NCI-H1436 treated with DMSO at 0.1 percent for 48 hours (cell line): ENCODE results near the gene PCNX3.

Source experiments
- DNase-seq: peaks from one replicate; lab custom pipeline; 2025; lab: John Stamatoyannopoulos, UW

PCNX3 gene

GRCh38 chr11:65615229-65615949, at the start of gene PCNX3:
TSS of gene PCNX3 (plus strand) at chr11:65615776. CDS start at chr11:65616312, 536 bp downstream.
- DNase-seq: peak; percentile 99

GRCh38 chr11:65569164-65569972, 46.2 kb upstream of the PCNX3 start:
- no peak for DNase-seq

- DNase-seq: peak; percentile 67
Observed at GRCh38 chr11:65569973-65570918, 45.3 kb upstream of the PCNX3 start, which contains the start of gene ZNRD2. TSS of gene ZNRD2 (plus strand) at chr11:65570477. CDS start at chr11:65570492, 15 bp downstream.

- DNase-seq: no peak
Observed at GRCh38 chr11:65571420-65571819, 44.2 kb upstream of the PCNX3 start.

GRCh38 chr11:65571940-65572339, 43.6 kb upstream of the PCNX3 start:
- DNase-seq: no peak

- DNase-seq: no peak
Observed at GRCh38 chr11:65572356-65573051, 43.1 kb upstream of the PCNX3 start, which contains the start of gene FAM89B. TSS of gene FAM89B (plus strand) at chr11:65572538. CDS start at chr11:65572670, 132 bp downstream.

- DNase-seq: no peak
Observed at GRCh38 chr11:65573391-65574079, 42.0 kb upstream of the PCNX3 start.

- no peak for DNase-seq
Observed at GRCh38 chr11:65574109-65574810, 41.3 kb upstream of the PCNX3 start.

- DNase-seq: no peak
Observed at GRCh38 chr11:65574811-65575567, 40.6 kb upstream of the PCNX3 start.

- no peak for DNase-seq
Observed at GRCh38 chr11:65575568-65576231, 39.9 kb upstream of the PCNX3 start, which contains the start of gene EHBP1L1. TSS of gene EHBP1L1 (plus strand) at chr11:65576053. CDS start at chr11:65576303, 250 bp downstream.

- no peak for DNase-seq
Observed at GRCh38 chr11:65576232-65576866, 39.2 kb upstream of the PCNX3 start.

- no peak for DNase-seq
Observed at GRCh38 chr11:65576867-65577755, 38.5 kb upstream of the PCNX3 start.

GRCh38 chr11:65577756-65578109, 37.8 kb upstream of the PCNX3 start:
- DNase-seq: no peak

GRCh38 chr11:65578134-65578533, 37.4 kb upstream of the PCNX3 start:
- DNase-seq: no peak

GRCh38 chr11:65578667-65579066, 36.9 kb upstream of the PCNX3 start:
- DNase-seq: no peak

GRCh38 chr11:65579291-65579690, 36.3 kb upstream of the PCNX3 start:
- no peak for DNase-seq

GRCh38 chr11:65580031-65580692, 35.4 kb upstream of the PCNX3 start:
- no peak for DNase-seq
